ENCODE data around the gene PI4KA.

- TF ChIP-seq, protein P1, sequence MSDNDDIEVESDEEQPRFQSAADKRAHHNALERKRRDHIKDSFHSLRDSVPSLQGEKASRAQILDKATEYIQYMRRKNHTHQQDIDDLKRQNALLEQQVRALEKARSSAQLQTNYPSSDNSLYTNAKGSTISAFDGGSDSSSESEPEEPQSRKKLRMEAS (IDR thresholded peaks at IDR 0.05) = no peak
- TF ChIP-seq TAF1 (IDR thresholded peaks at IDR 0.05; ENCODE audit: low read depth) (no peak), ZBTB7A (IDR thresholded peaks at IDR 0.05; ENCODE audit: low read depth) (no peak), EGR1 (IDR thresholded peaks at IDR 0.05) (no peak), YY1 (IDR thresholded peaks at IDR 0.05; ENCODE audit: low read depth) (no peak)
Measured at GRCh38 chr22:20746431-20747189, 112.0 kb downstream of the PI4KA start.
